IMR-90 (cell line): ENCODE measurements around the gene NT5DC3. TPM values are rescaled to one million over a fixed set of nuclear protein-coding genes. Genes with fewer than 3 reads are reported as not detected.

ENCODE experiments used
- ATAC-seq: fragments of 200-7000 bp; cut with Tn5 transposase; 2 replicates; pipeline ENCODE4 v1.9.1; 2020; ENCODE audit warnings: low read depth, mild to moderate bottlenecking, moderate library complexity
- BruUV-seq: library from RNA; stranded (reverse); fragments of 400-500 nt; replicated peaks from 2 replicates; lab custom pipeline; 2021; lab: Mats Ljungman, UMichigan
- CTCF ChIA-PET: fragments of 300-600 bp; formaldehyde crosslinking; extraction: SDS; loops from one replicate; lab custom pipeline; 2021; ENCODE audit warnings: antibody characterized with exemption; lab: Yijun Ruan, JAX
- POLR2A ChIA-PET: fragments of 300-600 bp; sonication (Branson Sonifier 250); formaldehyde crosslinking; loops from one replicate; lab custom pipeline; 2022; ENCODE audit warnings: antibody characterized with exemption; ENCODE audit not compliant: unreplicated experiment; lab: Charles Lee
- DNase-seq: peaks from one replicate; pipeline ENCODE4 v3.0.0; 2013
- H2AFZ ChIP-seq: replicated peaks from 2 replicates; pipeline ENCODE3; 2013; ENCODE audit warnings: low read length, mild to moderate bottlenecking; ENCODE audit not compliant: poor library complexity
- H2AK5ac ChIP-seq: 2 replicates; pipeline ENCODE4 v1.6.1; 2013; ENCODE audit warnings: low read depth, low read length, inconsistent platforms
- H2AK9ac ChIP-seq: replicated peaks from 2 replicates; pipeline ENCODE3; 2013; ENCODE audit warnings: mild to moderate bottlenecking, low read depth, low read length, moderate library complexity; ENCODE audit not compliant: poor library complexity
- H2BK120ac ChIP-seq: 2 replicates; pipeline ENCODE4 v1.6.1; 2013; ENCODE audit warnings: low read depth, low read length, inconsistent platforms
- H2BK15ac ChIP-seq: 3 replicates; pipeline ENCODE4 v1.6.1; 2013; ENCODE audit warnings: low read depth, low read length, inconsistent platforms
- H2BK20ac ChIP-seq: 2 replicates; pipeline ENCODE4 v1.6.1; 2013; ENCODE audit warnings: low read depth, mild to moderate bottlenecking, inconsistent platforms, low read length, moderate library complexity
- H2BK5ac ChIP-seq: 2 replicates; pipeline ENCODE4 v1.6.1; 2013; ENCODE audit warnings: mild to moderate bottlenecking, low read depth, low read length, inconsistent platforms; ENCODE audit not compliant: poor library complexity, severe bottlenecking
- H3K14ac ChIP-seq: replicated peaks from 2 replicates; pipeline ENCODE4 v1.6.1; 2013; ENCODE audit warnings: low read depth, low read length, inconsistent platforms
- H3K18ac ChIP-seq: 2 replicates; pipeline ENCODE4 v1.6.1; 2013; ENCODE audit warnings: low read depth, low read length, control low read depth
- H3K23ac ChIP-seq: 2 replicates; pipeline ENCODE4 v1.6.1; 2013; ENCODE audit warnings: low read depth, low read length, inconsistent platforms
- H3K27ac ChIP-seq: 2 replicates; pipeline ENCODE4 v1.5.1; 2013; ENCODE audit warnings: mild to moderate bottlenecking, control low read depth, low read length; ENCODE audit not compliant: insufficient read depth
- H3K27me3 ChIP-seq: 2 replicates; pipeline ENCODE4 v1.6.1; 2013; ENCODE audit warnings: low read length; ENCODE audit not compliant: control insufficient read depth, insufficient read depth
- H3K36me3 ChIP-seq: 2 replicates; pipeline ENCODE4 v1.6.1; 2013; ENCODE audit warnings: low read length, mixed read lengths; ENCODE audit not compliant: control insufficient read depth, insufficient read depth
- H3K4ac ChIP-seq: 2 replicates; pipeline ENCODE4 v1.6.1; 2013; ENCODE audit warnings: low read depth, low read length, inconsistent platforms
- H3K4me1 ChIP-seq: 2 replicates; pipeline ENCODE4 v1.6.1; 2013; ENCODE audit warnings: low read length, mixed read lengths; ENCODE audit not compliant: control insufficient read depth, insufficient read depth
- H3K4me2 ChIP-seq: 2 replicates; pipeline ENCODE4 v1.6.1; 2013; ENCODE audit warnings: low read depth, mild to moderate bottlenecking, control low read depth, low read length, moderate library complexity
- H3K4me3 ChIP-seq: 2 replicates; pipeline ENCODE4 v1.5.1; 2013; ENCODE audit warnings: low read depth, mild to moderate bottlenecking, control low read depth, low read length, moderate library complexity; ENCODE audit not compliant: insufficient read depth
- H3K56ac ChIP-seq: 2 replicates; pipeline ENCODE4 v1.6.1; 2013; ENCODE audit warnings: low read length, inconsistent platforms; ENCODE audit not compliant: insufficient read depth; ENCODE audit errors: extremely low read depth
- H3K79me1 ChIP-seq, 2 experiments: 2 replicates each; pipeline ENCODE4 v1.6.1; 2013; ENCODE audit warnings: low read length in 2 of 2, inconsistent platforms in 1 of 2, low read depth in 1 of 2
- H3K9ac ChIP-seq: 2 replicates; pipeline ENCODE4 v1.6.1; 2013; ENCODE audit warnings: low read depth, low read length, control low read depth
- H3K9me1 ChIP-seq: 2 replicates; pipeline ENCODE4 v1.6.1; 2013; ENCODE audit warnings: low read length, inconsistent platforms; ENCODE audit not compliant: insufficient read depth
- H3K9me3 ChIP-seq: 2 replicates; pipeline ENCODE4 v1.6.1; 2013; ENCODE audit warnings: low read length; ENCODE audit not compliant: control insufficient read depth, insufficient read depth
- H4K20me1 ChIP-seq: 2 replicates; pipeline ENCODE4 v1.6.1; 2013; ENCODE audit warnings: low read length, inconsistent platforms; ENCODE audit not compliant: insufficient read depth
- H4K5ac ChIP-seq: 2 replicates; pipeline ENCODE4 v1.6.1; 2013; ENCODE audit warnings: mild to moderate bottlenecking, low read depth, low read length, control low read depth
- H4K8ac ChIP-seq, 2 experiments: 2 replicates each; pipeline ENCODE4 v1.6.1; 2013; ENCODE audit warnings: low read depth in 2 of 2, low read length in 2 of 2, control low read depth in 1 of 2, inconsistent platforms in 1 of 2
- H4K91ac ChIP-seq: 2 replicates; pipeline ENCODE4 v1.6.1; 2013; ENCODE audit warnings: low read depth, low read length, inconsistent platforms; ENCODE audit not compliant: insufficient read depth
- BHLHE40 ChIP-seq: fragments of 150-350 bp; IDR thresholded peaks from 2 replicates; pipeline ENCODE4 v1.6.1; 2016; ENCODE audit warnings: mild to moderate bottlenecking, low read depth, low read length
- POLR2A ChIP-seq: IDR thresholded peaks from 2 replicates; pipeline ENCODE4 v1.6.1; 2012; ENCODE audit warnings: mild to moderate bottlenecking, low read depth, low read length
- SMC3 ChIP-seq: fragments of 150-350 bp; IDR thresholded peaks from 2 replicates; pipeline ENCODE4 v1.6.1; 2016; ENCODE audit warnings: low read depth, mild to moderate bottlenecking, antibody characterized with exemption, low read length, moderate library complexity
- WGBS, 2 experiments: methylation state at CpG; one replicate each; pipeline versions ENCODE4 v1.1.5 to v1.1.7; 2013; ENCODE audit warnings: missing lambda C conversion rate in 2 of 2; ENCODE audit not compliant: insufficient read length in 1 of 2; ENCODE audit errors: extremely low coverage in 2 of 2; 5-methylcytosine and 5-hydroxymethylcytosine counted together
- dilution Hi-C: fragments of 300-500 bp; cut with HindIII; formaldehyde crosslinking; loops from one replicate; pipeline ENCODE4 v1.14.3; 2018; ENCODE audit warnings: low sequenced_read_pairs; ENCODE audit not compliant: unreplicated experiment
- in situ Hi-C: fragments of 300-500 bp; cut with MboI; formaldehyde crosslinking; loops from 3 replicates; pipeline ENCODE4 v1.14.3; 2019; ENCODE audit warnings: low sequenced_read_pairs, inconsistent platforms, mixed read lengths
- intact Hi-C: fragments of 100-400 bp; cut with micrococcal nuclease; formaldehyde crosslinking; loops from 2 replicates; pipeline ENCODE4 v1.10.0; 2022
- polyA plus RNA-seq, 3 experiments: library from polyadenylated mRNA; depleted of rRNA; stranded (reverse); fragments of >200 nt; gene quantifications; 2 replicates each; pipeline ENCODE4 v1.2.3, GENCODE V29; 2012; ENCODE audit warnings: low replicate concordance in 1 of 3
- total RNA-seq: library from RNA; depleted of rRNA; stranded (reverse); fragments of >200 nt; gene quantifications from 2 replicates; pipeline ENCODE4 v1.2.3, GENCODE V29; 2012

The NT5DC3 gene
- total and polyA plus RNA-seq, 2 of the 4 experiments (the other 2 are of a cell fraction), result 7.3 to 17.6 TPM

- H3K4ac ChIP-seq, result no peak overlapping the region
- no peak overlapping the region for H2BK20ac ChIP-seq
- H3K4me2 ChIP-seq, result no peak overlapping the region
- in situ Hi-C loops, result no loop called here
- no peak overlapping the region for H4K8ac ChIP-seq
- H3K56ac ChIP-seq, result no peak overlapping the region
- H3K14ac ChIP-seq, result no peak overlapping the region
- H2BK120ac ChIP-seq, result no peak overlapping the region
- no peak overlapping the region for H3K9ac ChIP-seq
- H2BK15ac ChIP-seq, result no peak overlapping the region
- peaks cover 4% of the 10 kb centered on the region for H3K36me3 ChIP-seq
- H2AK9ac ChIP-seq, result no peak overlapping the region
- intact Hi-C loops, result no loop called here
- no peak overlapping the region for H3K4me3 ChIP-seq
- no peak overlapping the region for H3K27ac ChIP-seq
- no TSS peak for BruUV-seq
- H3K9me1 ChIP-seq, result peaks cover 22% of the 10 kb centered on the region
- dilution Hi-C loops, result no loop called here
- H3K23ac ChIP-seq, result no peak overlapping the region
- no peak overlapping the region for H2AFZ ChIP-seq
- H4K91ac ChIP-seq, result no peak overlapping the region
- no peak overlapping the region for H4K5ac ChIP-seq
- H2BK5ac ChIP-seq, result no peak overlapping the region
- H3K18ac ChIP-seq, result no peak overlapping the region
- ChIA-PET CTCF (interaction anchor here (0.9 kb wide), 1 partner anchor 17 kb away, joined by 4 read pairs; no protein-coding TSS in a partner anchor), POLR2A (no interaction called here)
- no peaks in the 10 kb centered on the region; the same call in 1 of the 2 replicates for H4K20me1 ChIP-seq
- no peak for DNase-seq
- no peak overlapping the region for H2AK5ac ChIP-seq
- no peaks in the 10 kb centered on the region for H3K9me3 ChIP-seq
- H3K4me1 ChIP-seq, result peaks cover 16% of the 10 kb centered on the region
- no peak for ATAC-seq
- peaks cover 58 to 82% of the 10 kb centered on the region in 2 experiments for H3K79me1 ChIP-seq
- WGBS, 2 experiments, result 81% methylated on average over 2 of the region's 2 CpGs; no CpG with 5 or more reads in 1 of the 2 experiments
- TF ChIP-seq POLR2A (no peak), BHLHE40 (no peak), SMC3 (no peak)
- no peaks in the 10 kb centered on the region for H3K27me3 ChIP-seq
Observed at GRCh38 chr12:103817791-103818190, 23.2 kb downstream of the NT5DC3 start.
